ENCODE data around the gene PKNOX2.

PKNOX2 gene

GRCh38 chr11:125426818-125427528, 262.4 kb downstream of the PKNOX2 start:
- no peak for DNase-seq (ENCODE audit: low read depth, low spot score)
- TF ChIP-seq, protein P1, sequence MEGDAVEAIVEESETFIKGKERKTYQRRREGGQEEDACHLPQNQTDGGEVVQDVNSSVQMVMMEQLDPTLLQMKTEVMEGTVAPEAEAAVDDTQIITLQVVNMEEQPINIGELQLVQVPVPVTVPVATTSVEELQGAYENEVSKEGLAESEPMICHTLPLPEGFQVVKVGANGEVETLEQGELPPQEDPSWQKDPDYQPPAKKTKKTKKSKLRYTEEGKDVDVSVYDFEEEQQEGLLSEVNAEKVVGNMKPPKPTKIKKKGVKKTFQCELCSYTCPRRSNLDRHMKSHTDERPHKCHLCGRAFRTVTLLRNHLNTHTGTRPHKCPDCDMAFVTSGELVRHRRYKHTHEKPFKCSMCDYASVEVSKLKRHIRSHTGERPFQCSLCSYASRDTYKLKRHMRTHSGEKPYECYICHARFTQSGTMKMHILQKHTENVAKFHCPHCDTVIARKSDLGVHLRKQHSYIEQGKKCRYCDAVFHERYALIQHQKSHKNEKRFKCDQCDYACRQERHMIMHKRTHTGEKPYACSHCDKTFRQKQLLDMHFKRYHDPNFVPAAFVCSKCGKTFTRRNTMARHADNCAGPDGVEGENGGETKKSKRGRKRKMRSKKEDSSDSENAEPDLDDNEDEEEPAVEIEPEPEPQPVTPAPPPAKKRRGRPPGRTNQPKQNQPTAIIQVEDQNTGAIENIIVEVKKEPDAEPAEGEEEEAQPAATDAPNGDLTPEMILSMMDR (IDR thresholded peaks at IDR 0.05; ENCODE audit: insufficient read depth, low read length, missing control alignments), result no peak
- H3K4me3 ChIP-seq (ENCODE audit: low read depth, low read length), result no peak overlapping the region
- ChIA-PET CTCF (interaction anchor here (0.7 to 11.5 kb wide), 6 partner anchors 8 to 458 kb away, joined by 3 to 92 read pairs (median 4); no protein-coding TSS in a partner anchor), POLR2A (no interaction called here)

GRCh38 chr11:125428486-125429173, 264.1 kb downstream of the PKNOX2 start:
- DNase-seq (ENCODE audit: low read depth, low spot score), result no peak
- POLR2A ChIA-PET, result no interaction called here
- TF ChIP-seq, protein P1 (IDR thresholded peaks at IDR 0.05; ENCODE audit: insufficient read depth, low read length, missing control alignments), result no peak
- no peak overlapping the region for H3K4me3 ChIP-seq (ENCODE audit: low read depth, low read length)
- CTCF ChIA-PET, result interaction anchor here (0.7 to 11.5 kb wide), 13 partner anchors 16 to 474 kb away, joined by 3 to 92 read pairs (median 20); no protein-coding TSS in a partner anchor

GRCh38 chr11:125429174-125429707, 264.7 kb downstream of the PKNOX2 start:
- ChIA-PET CTCF (interaction anchor here (0.7 to 11.5 kb wide), 15 partner anchors 17 to 474 kb away, joined by 3 to 92 read pairs (median 18); no protein-coding TSS in a partner anchor), POLR2A (no interaction called here)
- TF ChIP-seq, protein P1 (IDR thresholded peaks at IDR 0.05; ENCODE audit: insufficient read depth, low read length, missing control alignments), result peak; percentile 85
- no peak overlapping the region for H3K4me3 ChIP-seq (ENCODE audit: low read depth, low read length)
- DNase-seq (ENCODE audit: low read depth, low spot score), result no peak

DNA sequence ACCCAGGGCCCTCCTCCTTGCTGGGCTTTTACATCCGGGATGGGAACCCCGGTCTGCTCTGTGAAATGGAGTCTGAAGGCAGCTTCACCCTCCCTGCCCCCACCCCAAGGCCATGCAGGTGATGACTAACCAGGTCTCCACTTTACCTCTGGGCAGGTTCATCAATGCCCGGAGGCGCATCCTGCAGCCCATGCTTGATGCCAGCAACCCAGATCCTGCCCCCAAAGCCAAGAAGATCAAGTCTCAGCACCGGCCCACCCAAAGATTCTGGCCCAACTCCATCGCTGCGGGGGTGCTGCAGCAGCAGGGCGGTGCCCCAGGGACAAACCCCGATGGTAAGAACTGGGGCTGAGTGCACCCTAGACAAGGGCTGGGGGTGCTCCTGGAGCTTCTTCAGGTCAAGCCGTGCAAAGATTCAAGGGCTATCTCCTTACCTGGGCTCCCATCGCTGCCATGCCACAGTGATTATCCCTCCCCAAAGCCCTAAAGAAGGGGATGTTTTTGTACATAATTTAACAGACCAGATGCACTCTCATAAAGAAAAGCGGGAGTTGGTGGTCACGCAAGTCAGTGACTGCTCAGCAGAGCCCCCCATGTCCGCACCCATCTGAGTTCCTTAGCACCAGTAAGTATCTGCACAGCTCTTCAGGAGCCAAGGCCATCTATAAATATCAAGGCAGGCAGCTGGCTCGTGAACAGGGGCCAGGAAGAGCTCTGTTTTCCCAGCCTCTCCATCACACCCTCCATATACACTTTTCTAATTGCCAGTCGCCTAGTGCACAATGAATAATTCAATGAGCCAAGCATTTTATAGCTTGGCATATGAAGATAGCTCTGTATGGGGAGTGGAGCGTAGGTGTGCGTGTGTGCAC, 265.5 kb downstream of the PKNOX2 start:
- TF ChIP-seq, protein P1 (IDR thresholded peaks at IDR 0.05; ENCODE audit: insufficient read depth, low read length, missing control alignments), result no peak
- ChIA-PET CTCF (interaction anchor here (0.6 to 11.5 kb wide), 19 partner anchors 12 to 476 kb away, joined by 3 to 92 read pairs (median 4); partner anchors contain the start of gene CCDC15), POLR2A (no interaction called here)
- H3K4me3 ChIP-seq (ENCODE audit: low read depth, low read length), result no peak overlapping the region
- no peak for DNase-seq (ENCODE audit: low read depth, low spot score)

DNA sequence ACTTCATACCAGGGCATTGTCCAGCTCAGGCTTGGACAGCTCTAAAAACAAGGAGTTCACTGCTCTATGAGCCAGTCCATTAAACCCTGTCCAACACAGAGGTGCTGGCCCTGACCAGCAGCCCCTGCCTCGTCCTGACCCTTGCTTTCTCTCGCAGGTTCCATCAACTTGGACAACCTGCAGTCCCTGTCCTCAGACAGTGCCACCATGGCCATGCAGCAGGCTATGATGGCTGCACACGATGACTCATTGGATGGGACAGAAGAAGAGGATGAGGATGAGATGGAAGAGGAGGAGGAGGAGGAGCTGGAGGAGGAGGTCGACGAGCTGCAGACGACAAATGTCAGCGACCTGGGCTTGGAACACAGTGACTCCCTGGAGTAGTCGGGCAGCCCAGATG, 266.5 kb downstream of the PKNOX2 start:
- no peak overlapping the region for H3K4me3 ChIP-seq (ENCODE audit: low read depth, low read length)
- TF ChIP-seq, protein P1 (IDR thresholded peaks at IDR 0.05; ENCODE audit: insufficient read depth, low read length, missing control alignments), result no peak
- no peak for DNase-seq (ENCODE audit: low read depth, low spot score)
- POLR2A ChIA-PET, result no interaction called here
- CTCF ChIA-PET, result interaction anchor here (0.6 to 11.5 kb wide), 22 partner anchors 9 to 565 kb away, joined by 3 to 92 read pairs (median 4); partner anchors contain the start of gene CCDC15
